GM12891 (cell line): Measurements from ENCODE around the gene SNAPC3.

Source experiments
- POLR2A ChIP-seq: IDR thresholded peaks from 2 replicates; pipeline ENCODE4 v1.6.1; 2011; ENCODE audit warnings: low read depth, low read length, control low read depth
- POLR2AphosphoS5 ChIP-seq: IDR thresholded peaks from 2 replicates; pipeline ENCODE4 v1.6.1; 2011; ENCODE audit warnings: low read depth, low read length, control low read depth
- POU2F2 ChIP-seq: IDR thresholded peaks from 2 replicates; pipeline ENCODE4 v1.6.1; 2011; ENCODE audit warnings: low read depth, mild to moderate bottlenecking, control low read depth, low read length, moderate library complexity
- TAF1 ChIP-seq: IDR thresholded peaks from 2 replicates; pipeline ENCODE4 v1.6.1; 2011; ENCODE audit warnings: low read depth, low read length, control low read depth

DNA sequence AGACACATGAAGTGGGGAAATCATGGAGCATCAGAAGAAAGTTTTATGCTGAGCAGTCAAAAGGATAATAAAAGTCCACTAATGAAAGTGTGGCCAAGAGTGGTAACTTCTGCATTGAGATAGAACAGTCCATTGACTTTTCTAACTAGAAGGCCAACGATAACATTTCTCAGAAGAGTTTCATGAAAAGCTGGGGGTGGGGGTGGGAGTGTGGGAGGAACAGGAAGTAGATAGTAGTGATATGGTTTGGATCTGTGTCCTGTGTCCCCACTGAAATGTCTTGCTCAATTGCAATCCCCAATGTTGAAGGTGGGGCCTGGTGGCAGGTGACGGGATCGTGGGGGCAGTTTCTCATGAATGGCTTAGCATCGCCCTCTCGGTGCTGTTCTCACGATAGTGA is 36.2 kb upstream of the SNAPC3 start:
- no peak for TF ChIP-seq POLR2A
- TF ChIP-seq POLR2AphosphoS5 = no peak
- no peak for TF ChIP-seq TAF1
- TF ChIP-seq POU2F2 = no peak
